DMS79 (cell line): ENCODE results near the gene GABPB2.

Source experiments
- DNase-seq: peaks from one replicate; lab custom pipeline; 2025; lab: John Stamatoyannopoulos, UW

The GABPB2 gene

DNA sequence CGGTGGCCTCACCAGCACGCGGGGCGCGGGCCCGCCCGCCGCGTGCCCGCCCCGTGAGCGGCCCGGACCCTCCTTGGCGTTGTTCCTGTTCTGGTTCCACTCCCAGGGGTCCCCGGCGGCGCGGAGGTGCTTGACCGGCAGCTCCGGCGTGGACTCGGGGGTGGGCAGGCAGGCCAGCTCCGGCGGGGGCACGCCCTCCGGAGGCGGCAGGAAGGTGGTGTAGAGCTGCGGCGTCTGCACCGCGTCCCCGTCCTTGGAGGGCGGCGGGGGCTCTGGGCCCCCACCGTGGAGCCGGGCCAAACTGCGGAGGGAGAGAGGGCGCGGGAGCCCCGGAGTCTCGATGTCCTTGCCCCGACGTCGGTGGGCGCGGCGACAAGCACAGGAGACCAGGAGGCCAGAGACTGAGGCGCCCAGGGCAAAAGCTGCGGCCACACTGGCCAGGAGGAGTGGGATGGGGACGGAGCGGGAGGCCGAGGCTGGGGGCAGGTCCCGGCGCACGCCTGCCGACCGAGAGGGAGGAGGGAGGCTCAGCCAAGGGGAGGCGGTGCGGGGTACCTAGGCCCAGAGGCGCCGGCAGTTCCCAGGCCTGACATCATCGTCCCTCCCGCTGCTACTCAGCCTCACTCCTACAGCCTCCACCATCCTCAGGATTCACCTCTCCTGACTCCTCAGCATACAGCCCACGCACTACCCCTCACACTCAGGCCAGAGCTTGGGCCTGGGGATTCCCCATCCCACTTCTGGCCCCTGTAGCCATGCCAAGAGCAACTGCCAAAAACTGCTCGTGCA is 62.7 kb downstream of the GABPB2 start:
- DNase-seq = no peak

DNA sequence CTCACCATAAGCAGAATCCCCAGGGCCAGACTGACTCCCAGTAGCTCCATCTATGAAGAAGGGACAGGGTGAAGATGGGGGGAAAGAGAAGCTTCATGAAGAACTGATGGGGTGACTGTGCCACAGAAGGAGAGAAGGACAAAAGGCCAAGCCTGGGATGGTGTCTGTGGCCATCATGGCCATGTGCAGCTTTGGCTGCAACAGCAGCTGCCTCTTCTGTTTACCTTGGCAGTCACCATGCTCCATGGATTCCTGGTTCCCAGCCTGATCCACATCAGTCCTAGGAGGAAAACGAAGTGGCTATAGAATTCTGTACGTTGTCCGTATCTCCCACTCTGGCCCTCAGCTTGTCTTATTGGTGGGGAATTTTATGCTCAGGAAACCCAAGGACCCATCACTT is 63.8 kb downstream of the GABPB2 start:
- no peak for DNase-seq

DNA sequence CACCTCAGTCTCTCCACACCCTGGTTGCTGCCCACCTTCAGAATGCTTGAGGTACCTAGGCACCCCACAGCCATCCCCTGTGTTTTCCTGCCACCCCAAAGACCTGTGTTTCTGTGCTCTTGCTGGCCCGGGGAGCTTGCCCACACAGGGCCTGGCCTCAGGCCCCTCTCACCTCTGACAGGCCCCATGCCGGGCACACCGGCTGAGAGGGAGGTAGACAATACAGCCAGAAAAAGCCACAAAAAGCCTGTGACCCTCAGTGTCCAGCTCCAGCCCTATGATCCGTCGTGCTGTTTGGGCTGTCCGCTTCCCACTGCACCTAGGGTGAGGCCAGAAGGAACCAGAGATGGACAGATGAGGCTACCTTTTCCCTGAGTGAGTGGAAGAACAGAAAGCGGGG is 64.4 kb downstream of the GABPB2 start:
- DNase-seq = no peak

DNA sequence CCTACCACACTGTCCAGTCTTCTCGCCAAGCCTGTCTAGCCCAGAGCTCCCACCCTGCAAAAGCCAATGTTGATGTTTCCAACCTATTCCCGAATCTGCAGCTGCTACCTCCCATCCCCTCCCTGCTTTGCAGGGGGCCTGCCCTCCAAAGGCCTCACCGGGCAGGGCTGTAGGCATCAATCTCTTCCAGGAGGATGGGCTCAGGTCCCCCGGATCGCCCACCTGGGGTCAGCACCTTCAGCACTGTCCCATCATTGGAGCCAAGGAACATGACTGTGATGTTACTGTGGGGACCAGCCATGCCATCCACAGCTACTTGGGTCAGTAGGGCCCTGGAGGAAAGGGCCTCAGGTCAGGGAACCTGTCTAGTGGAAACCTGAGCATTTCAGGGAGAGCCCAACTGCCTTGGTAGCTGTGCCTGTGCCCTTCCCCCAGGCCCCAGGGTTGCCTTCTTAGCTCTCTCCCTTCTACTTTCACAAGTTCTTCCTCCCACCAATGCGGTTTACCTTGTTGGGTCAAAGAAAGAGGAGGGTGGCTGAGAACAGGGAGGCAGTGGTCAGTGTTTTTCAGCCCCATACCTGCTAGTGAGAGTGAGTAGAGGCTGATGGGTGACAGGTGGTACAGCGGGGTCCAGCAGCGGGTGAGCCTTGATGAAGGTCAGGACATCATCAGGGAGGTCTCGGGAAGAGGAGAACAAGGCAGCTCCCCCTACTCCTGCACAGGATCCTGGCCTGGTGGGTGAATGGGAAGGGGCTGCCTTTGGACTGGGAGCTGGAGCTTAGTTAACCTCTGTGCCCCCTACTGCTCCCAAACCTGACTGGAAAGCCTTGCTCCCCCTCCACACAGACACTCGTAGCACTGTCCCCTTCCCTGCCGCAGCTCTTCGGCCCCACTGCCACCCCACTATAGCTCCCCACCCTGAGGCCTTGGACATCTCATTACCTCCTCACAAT is 65.1 kb downstream of the GABPB2 start:
- no peak for DNase-seq

DNA sequence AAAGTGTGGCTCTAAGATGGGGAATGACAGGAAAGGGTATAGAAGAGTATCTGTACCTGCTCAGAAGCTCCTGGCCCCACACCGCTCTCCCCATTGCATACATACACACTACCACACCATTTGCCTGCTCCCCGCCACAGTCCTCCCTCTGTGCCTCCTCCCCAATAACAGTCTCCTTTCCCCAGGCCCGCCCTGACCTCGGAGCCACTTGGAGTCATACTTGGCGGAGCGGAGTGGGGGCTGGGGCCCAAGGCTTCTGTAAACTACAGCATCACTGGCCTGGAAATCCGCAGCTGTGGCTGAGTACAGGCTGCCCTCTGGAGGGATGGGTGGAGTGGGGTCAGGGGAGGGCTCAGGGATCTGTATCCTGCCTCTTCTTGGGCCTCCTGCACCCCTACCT is 67.2 kb downstream of the GABPB2 start:
- DNase-seq = no peak

DNA sequence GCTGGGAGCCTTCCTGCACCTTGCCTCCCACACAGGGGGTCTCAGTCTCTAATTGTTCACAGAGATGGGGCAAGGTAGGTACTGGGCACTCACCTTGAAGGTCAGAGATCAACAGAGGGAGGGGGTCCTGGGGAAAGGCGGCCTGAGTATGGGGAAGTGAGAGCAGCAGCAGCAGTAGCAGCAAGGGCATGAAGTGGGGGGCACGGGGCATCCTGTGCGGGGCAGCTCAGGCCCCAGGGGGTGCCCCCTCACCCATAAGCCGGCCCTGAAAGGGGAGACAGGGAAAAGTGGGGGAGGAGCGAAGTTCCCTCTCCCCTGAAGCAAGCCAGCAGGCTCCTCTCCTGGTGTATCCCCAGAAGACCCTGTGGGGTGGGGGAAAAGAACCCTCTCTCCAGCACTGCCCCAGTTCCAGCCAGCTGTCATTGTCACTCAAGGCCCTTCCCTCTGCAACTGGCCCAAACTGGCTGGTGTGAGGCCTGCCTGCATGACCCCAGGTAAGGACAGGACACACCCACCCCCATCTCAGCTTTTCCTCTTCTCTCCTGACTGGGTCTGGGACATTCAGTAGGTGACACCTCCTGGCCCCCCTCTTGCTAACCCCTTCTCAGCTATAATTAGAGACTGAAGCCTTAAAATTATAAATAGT is 72.0 kb downstream of the GABPB2 start:
- DNase-seq = no peak

DNA sequence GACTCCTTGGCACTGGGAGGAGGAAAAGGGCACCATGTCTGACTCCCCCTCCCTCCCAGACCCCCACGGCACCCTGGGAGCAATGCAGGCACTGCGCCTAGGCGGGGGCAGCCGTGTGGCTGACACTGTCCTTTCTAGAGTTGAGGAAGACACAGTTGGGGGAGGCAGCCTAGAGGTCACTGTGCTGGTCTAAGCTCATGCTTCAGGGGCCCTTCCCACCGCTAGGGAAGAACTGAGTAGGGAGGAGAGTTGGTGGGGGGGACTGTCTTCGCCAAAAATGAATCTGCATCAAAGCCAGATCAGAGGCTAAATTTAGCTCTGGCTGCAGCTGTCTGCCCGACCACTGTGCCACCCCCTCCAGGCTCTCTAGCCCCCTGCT is 72.5 kb downstream of the GABPB2 start:
- DNase-seq = no peak

DNA sequence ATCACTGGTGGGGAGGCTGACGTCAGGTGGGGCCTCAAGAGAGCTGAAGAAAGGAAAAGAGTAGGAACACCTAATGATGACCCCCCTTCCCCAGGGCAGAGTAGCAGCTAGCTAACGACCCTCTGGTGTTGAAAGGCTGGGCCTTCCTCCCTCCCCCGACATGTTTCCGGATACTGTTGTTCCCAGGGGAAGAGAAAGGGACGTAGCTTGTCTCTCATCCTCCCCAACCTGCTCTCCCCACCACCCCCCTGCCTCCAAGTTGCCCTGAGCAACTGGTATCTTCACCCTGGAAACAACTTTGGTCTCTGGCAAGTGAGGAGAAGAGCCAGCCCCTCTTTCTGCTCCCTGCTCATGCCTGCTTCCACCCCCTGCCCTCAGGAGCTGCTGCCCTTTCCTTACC is 73.4 kb downstream of the GABPB2 start:
- DNase-seq = no peak

DNA sequence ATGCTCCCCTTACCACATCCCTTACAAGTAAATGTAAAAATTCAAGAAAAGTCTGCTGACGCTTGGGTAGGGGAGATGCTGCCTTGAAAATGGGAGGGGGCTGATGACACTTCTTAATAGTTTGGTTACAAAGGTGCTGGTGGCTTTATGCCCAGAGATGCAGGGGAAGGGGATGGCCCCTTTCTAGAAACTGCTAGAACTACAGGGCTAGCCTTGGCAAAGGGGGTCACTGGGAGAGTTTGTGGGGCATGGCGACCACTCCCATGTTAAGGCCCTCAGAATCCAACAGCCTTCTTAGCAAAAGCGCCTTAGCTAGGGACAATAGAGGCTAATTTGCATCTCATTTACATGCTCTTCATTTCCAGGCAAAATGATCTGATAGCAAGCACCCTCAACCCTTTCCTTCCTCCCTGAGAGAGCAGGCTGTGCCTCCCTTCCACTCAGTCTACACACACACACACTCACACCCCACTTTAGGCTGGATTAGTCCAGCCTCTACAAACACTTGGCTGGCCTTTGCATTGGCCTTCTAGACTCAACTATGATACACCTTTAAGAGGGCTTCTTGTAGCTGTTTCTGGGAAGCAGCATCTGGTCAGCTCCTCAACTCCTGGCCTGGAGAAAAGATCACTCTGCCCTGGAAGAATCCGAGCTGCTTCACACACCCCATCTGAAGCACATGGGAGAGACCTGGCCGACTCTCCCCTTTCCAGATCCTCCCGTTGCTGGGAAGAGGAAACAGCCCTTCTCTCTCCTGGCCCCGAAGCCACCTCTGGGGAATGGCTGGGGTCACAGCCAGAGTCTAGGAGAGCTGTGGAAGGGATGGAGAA is 74.1 kb downstream of the GABPB2 start:
- no peak for DNase-seq

DNA sequence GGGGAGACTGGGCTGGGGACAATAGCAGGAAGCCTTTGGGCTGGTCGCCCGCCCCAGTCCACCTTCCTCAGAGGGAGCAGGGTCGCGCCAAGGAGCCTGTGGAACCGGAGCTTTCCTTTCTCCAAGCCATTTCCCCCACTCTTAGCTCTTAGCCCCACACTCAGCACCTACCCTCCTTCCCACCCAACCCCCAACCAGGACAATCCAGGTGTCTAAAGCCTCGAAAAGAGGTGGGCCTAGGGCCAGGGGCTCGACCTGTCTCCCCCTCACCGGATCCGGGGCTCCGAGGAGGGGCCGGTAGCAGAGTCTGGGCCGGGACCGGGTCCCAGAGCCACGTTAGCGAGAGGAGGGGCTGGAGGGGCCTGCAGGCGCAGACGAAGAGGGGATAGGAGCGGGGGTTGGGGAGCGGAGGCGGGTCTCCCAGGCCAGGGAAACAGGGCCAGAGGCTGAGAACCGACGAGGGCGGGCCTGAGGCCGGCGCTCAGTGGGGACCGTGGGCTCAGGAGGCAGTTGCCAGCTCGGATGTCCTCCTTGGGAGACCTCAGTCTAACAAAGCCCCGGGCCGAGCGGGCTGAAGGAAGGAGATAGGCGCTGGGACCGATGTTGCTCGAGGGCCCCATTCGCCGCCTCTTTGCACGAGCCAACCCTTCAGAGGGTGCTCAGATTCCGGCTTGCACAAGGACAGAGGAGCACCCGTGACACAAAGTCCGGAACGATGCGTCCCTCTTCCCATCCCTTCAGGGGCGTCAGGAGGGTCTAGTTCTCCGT is 74.9 kb downstream of the GABPB2 start:
- DNase-seq = peak; percentile 35

DNA sequence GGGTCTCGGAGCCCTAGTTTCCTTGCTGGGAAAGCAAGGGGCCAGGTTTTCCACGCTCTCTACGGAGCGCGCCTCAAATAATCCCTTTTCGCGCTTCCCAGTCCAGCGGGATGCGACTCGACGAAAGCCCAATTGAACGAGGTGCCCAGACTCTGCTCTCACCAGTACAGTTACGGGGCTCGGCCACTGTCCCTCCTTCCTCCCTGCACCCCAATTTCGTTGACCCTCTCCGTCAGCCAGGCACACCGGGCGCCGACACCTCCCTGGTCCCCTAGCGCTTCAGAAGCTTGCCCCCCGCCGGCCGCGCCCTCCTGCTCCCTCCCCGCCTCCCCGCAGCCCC is 75.5 kb downstream of the GABPB2 start:
- DNase-seq = no peak

DNA sequence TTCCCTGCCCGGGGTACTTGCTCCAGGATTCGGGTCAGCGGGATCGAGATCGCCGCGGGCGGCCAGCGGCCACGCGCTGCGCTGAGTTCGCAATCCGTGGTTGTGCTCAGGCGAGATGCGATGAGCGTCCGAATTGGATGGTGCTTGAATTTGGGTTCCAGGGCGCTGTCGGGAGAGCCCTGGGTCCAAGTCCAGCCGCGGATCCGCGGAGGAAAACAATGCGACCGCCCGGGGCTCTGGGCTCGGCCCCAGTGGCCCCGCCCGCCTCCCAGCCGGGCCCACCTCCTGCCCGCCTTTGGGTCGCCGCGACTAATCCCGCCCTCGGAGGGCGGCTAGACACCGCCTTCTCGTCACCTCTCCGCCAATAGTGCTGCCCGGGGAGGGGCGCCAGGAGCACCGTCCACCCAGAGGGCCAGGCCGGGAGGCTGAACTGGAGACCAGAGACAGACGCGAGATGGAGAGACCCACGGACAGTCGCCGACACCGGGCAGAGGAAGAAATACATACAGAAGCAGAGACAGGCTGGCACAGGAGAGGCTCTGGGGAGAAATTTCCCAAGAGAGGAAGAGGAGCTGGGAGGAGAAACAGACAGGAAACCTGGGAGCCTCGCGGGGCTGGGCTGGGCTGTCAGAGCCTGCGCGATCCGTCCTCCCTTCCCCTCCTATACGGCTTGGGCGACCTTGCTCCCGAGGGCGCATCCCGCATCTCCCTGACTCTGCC is 76.0 kb downstream of the GABPB2 start, which contains the start of gene SEMA6C:
Gene SEMA6C, minus strand, starts transcription at position 220 of the 720 bp plus-strand sequence. CDS start 4,010 bp downstream, outside the sequence.
- DNase-seq = peak; percentile 78

DNA sequence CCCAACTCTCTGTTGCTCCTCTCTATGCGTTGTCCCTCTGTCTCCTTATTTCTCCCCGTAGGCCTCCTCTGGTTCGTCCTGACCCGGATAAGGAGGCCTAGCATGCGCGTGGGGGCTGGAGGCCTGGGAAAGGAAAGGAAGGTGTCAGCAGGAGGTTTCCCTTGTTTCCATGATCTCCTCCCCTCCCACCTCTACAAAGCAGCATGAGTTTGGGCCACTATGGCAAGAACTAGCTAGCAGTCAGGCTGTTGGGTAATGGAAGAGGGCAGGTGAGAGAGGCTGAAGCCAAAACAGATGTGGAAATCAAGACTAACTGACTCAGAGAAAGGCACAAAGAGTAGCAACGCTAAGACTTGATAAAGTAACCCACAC is 76.6 kb downstream of the GABPB2 start:
- DNase-seq = no peak

DNA sequence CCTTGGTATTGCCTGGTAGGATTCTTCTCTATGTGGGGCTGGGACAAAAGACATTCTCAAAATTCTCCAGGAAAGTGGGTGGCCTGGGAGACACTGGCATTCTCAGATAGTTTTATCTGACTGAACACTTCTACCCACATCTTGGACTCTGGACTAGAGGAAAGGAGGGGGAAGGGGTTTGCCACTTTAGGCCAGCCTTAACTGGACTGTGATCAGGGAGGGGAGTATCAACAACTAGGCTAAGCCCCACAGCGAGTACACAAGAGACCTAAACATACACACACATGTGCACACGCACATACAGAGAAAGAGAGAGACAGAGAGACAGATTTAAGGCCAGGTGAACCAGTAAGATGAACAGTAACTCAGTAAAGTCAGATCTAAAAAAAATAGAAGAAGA is 77.1 kb downstream of the GABPB2 start:
- DNase-seq = no peak

DNA sequence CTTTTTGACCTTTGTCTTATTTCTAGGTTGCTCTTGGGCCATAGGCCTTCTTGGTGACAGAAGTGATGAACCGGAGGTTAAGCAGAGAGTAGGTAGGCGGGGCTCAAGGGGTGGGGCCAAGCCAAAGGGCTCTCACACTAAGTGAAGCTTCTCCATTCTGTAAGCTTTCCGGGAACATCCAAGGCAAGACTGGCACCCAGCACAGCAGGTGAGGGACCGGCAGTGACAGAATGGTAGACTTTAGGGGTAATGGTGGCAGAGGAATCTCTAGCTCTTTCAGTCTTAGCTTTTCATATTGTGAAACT is 85.9 kb downstream of the GABPB2 start, which contains the start of gene TNFAIP8L2:
Gene TNFAIP8L2, plus strand, starts transcription at position 135 of the 305 bp plus-strand sequence. CDS start 2,049 bp downstream, outside the sequence.
- DNase-seq = no peak

DNA sequence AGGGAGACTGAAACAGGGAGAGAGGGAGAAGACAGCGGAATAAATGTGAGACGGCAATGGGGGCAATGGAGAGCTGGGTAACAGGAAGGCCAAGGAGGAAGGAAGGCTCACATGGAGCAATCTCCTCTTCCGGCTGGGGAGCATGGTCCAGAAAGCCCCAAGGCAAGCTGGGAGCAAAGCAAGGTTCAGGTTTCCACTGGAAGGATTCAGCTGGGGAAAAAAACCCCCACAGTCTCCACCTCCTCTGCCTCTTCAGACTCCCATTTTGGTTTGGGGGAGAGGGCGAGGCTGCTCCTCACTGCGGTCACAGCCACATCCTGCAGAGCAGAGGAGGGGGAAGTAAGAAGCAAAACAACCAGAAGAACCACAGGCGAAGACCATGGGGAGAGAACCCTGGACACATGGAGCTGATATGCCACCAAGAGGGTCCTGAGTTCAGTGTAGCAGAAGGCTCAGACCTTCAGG is 86.5 kb downstream of the GABPB2 start:
- no peak for DNase-seq

DNA sequence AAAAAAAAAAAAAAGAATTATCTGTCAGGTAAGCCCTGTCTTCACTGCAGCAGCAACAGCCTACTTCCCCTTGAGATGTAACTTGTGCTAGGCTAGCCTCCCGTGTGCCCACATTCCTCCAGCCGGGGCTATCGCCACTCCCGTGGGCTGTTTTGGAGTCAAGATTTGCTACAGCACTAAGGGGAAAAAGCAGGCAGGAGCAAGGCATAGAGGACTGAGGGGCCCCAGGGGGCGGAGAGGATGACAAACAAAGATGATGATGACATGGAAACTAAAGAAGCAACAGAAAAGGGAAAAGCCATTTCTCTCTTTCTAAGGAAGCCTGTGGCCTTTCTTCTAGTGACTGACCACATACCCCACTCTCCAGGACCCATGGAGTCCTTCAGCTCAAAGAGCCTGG is 87.8 kb downstream of the GABPB2 start:
- DNase-seq = no peak

DNA sequence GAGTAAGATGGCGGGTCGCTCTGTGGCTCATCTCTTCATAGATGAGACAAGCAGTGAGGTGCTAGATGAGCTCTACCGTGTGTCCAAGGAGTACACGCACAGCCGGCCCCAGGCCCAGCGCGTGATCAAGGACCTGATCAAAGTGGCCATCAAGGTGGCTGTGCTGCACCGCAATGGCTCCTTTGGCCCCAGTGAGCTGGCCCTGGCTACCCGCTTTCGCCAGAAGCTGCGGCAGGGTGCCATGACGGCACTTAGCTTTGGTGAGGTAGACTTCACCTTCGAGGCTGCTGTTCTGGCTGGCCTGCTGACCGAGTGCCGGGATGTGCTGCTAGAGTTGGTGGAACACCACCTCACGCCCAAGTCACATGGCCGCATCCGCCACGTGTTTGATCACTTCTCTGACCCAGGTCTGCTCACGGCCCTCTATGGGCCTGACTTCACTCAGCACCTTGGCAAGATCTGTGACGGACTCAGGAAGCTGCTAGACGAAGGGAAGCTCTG is 88.2 kb downstream of the GABPB2 start:
- DNase-seq = no peak

DNA sequence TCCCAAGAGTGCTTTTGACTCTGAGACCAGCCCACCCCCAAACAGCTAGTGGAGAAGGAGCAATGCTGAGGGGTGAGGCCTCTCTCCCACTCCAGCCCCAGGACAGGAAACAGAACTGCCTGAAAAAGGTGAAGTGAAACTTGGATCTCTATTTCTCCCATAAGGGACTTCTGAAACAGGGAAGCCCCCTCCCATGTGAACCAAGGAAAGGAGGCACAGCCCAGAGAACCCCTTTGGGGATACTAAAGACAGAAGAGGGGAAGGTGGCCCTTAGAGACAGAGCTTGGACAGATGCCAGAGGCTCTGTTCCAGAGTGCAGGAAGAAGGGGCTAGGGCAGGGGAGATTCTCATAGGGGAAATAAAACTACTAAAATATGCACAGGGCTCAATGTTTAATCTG is 88.8 kb downstream of the GABPB2 start:
- no peak for DNase-seq

DNA sequence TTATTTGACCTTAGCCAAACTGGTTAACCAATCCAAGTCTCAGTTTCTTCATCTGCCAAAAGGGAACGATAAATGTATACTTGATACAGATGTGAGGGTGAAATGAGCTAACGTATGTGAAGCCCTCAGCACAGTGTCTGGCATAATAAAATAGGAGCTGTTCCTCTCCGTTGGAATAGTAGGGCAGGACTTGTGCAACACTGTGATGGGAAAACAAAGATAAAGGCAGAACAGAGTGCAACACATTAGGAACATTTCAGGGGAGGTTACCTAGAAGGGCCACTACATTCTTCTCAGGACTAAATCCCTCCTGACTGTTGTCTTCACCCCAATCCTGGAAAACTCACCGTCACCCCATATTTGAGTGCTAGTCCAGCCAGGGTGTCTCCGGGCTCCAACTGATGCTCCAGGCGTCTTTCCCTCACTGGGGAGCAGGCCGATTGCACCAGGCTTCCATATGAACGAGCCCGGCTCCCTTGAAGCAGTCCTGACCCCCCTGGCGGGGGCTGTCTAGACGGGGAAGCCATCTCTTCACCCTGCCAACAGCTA is 94.2 kb downstream of the GABPB2 start:
- DNase-seq = no peak
